ENCODE measurements around the gene CRLF2.
"Not testable (repeated sequence)": the region's sequence is repeated elsewhere in the genome, so short reads cannot be mapped to it uniquely, and the experiment has no call there.

CRLF2 gene

GRCh38 chrX:1215123-1215823 is 2.8 kb upstream of the CRLF2 start:
- no peak for DNase-seq (ENCODE audit: low spot score)

- DNase-seq (ENCODE audit: low spot score) = no peak
These were observed 1.5 kb upstream of the CRLF2 start for GRCh38 chrX:1213971-1214370.

DNA sequence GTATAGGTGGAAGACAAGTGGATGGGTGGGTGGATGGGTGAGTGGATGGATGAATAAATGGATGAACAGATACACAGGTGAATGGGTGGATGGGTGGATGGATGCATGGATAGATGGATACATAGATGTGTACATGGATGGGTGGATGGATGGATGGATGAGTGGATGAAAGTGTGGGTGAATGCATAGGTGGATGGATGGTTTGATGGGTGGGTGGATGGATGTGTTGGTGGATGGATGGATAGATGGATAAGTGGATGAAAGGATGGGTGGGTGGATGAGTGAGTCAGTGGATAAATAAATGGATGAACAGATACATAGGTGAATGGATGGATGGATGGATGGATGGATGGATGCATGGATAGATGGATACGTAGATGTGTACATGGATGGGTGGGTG is 1.6 kb downstream of the CRLF2 start:
- DNase-seq (ENCODE audit: low spot score) = no peak

- DNase-seq (ENCODE audit: low spot score) = no peak
These were observed 4.9 kb downstream of the CRLF2 start for GRCh38 chrX:1207496-1208025.

DNA sequence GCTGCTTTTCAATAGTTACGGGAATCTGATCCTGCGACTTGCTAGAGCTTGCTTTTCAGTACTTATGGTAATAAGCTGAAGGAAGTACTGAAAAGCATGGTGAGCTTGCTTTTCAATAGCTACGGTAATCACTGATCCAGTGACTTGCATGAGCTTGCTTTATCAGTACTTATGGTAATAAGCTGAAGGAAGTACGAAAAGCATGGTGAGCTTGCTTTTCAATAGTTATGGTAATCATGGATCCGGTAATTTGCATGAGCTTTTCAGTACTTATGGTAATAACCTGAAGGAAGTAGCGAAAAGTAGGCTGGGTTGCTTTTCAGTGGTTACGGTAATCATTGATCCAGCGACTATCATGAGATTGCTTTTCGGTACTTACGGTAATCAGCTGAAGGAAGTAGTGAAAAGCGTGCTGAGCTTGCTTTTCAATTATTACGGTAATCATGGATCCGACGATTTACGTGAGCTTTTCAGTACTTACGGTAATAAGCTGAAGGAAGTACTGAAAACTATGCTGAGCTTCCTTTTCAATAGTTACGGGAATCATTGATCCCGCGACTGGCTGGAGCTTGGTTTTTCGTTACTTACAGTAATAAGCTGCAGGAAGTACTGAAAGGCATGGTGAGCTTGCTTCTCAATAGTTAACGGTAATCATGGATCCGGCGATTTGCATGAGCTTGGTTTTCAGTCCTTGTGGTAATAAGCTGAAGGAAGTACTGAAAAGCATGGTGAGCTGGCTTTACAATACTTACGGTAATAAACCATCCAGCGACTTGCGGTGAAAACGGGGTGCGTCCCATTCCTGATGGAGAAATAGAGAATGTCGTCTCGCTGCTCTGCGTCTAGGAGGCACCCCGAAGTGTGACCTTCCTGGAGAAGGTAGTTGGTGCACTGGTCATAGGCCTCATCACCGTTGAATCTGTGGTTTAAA is 6.5 kb downstream of the CRLF2 start:
- peak; percentile 14 for DNase-seq (ENCODE audit: low spot score)

GRCh38 chrX:1202251-1202650 is 10.2 kb downstream of the CRLF2 start:
- no peak for DNase-seq (ENCODE audit: low spot score)

GRCh38 chrX:1196436-1196835 is 16.0 kb downstream of the CRLF2 start:
- no peak for DNase-seq (ENCODE audit: low spot score)

GRCh38 chrX:1192196-1192595 is 20.3 kb downstream of the CRLF2 start:
- DNase-seq (ENCODE audit: low spot score) = not testable (repeated sequence)

DNA sequence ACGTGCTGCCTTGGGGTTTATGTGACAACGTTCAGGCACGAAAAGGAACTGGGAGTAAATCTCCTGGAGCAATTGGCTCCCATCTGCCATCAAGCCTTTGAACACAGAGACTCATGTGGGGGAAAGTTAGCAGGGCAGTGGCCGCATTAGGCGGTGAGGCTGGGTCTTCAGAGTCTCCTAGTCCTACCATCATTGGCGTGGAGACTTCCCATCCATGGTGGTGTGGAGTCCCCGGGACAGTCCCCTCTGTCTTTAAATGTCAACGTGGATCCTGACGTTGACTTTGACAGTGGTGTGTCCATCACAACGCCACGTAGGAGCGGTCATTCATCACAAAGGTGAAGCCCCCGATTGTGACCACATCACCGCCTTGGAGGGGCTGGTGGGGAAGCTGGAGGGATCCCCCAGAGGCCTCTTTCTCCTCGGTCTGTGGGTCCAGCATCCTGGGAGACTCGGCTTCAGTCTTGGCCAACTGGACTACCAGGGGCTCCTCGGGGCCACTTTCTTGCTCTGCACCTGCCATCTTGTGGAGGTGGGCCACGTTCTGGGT is 21.8 kb downstream of the CRLF2 start:
- no peak for DNase-seq (ENCODE audit: low spot score)

GRCh38 chrX:1185561-1185960 is 26.9 kb downstream of the CRLF2 start:
- DNase-seq (ENCODE audit: low spot score) = no peak

- no peak for DNase-seq (ENCODE audit: low spot score)
These were observed 30.2 kb downstream of the CRLF2 start for GRCh38 chrX:1182211-1182610.

DNA sequence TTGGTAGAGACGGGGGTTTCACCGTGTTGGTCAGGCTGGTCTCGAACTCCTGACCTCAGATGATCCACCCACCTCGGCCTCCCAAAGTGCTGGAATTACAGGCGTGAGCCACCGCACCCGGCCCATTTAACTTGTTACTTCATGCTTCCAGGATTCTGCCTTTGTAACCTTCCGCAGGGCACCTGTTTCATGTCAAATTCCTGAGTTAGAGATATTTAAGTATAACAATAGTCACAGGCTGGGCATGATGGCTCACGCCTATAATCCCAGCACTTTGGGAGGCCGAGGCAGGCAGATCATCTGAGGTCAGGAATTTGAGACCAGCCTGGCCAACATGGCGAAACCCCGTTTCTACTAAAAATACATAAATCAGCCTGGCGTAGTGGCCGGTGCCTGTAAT is 30.8 kb downstream of the CRLF2 start:
- not testable (repeated sequence) for DNase-seq (ENCODE audit: low spot score)

- no peak for DNase-seq (ENCODE audit: low spot score)
These were observed 31.3 kb downstream of the CRLF2 start for GRCh38 chrX:1181170-1181569.

GRCh38 chrX:1178580-1179057 is 33.8 kb downstream of the CRLF2 start:
- no peak for DNase-seq (ENCODE audit: low spot score)

- DNase-seq (ENCODE audit: low spot score) = not testable (repeated sequence)
These were observed 35.7 kb downstream of the CRLF2 start for GRCh38 chrX:1176531-1177320.

DNA sequence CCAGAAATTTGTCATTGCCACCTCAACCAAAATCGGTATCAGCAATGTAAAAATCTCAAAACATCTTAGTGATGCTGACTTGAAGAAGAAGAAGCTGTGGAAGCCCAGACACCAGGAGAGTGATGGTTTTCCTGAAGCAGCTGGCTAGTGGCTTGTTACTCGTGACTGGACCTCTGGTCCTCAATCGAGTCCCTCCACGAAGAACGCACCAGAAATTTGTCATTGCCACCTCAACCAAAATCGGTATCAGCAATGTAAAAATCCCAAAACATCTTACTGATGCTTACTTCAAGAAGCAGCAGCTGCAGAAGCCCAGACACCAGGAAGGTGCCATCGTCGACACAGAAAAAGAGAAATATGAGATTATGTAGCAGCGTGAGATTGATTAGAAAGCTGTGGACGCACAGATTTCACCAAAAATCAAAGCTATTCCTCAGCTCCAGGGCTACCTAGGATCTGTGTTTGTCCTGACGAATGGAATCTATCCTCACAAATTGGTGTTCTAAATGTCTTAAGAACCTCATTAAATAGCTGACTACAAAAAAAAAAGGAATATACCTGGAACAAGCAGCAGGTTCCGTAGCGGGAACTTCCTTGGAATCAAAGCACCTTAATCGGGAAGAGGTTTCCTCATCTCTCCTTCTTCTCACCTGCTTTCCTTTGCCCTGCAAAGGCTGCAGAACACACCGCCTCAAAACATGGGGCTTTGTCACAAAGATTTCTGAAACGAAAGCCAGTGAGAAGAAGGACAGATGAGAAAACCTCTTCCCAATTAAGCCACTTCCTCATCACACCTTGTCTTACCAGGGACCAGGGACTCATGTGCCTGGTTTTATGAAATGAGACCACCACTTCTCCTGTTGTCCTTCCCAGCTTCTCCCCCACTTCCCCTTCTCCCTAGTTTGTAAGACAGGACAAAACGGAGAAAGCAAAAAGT is 37.6 kb downstream of the CRLF2 start:
- peak; percentile 4 for DNase-seq (ENCODE audit: low spot score)

DNA sequence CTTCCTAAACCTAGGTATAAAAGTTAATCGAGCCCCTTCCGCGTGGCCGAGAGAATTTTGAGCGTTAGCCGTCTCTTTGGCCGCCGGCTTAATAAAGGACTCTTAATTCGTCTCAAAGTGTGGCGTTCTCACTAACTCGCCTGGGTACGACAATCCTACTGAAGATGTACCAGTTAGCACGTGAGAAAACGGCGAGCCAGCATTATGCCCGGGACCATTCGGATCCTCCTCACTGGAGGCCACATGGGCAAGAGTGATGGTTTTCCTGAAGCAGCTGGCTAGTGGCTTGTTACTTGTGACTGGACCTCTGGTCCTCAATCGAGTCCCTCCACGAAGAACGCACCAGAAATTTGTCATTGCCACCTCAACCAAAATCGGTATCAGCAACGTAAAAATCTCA is 39.0 kb downstream of the CRLF2 start:
- not testable (repeated sequence) for DNase-seq (ENCODE audit: low spot score)

- DNase-seq (ENCODE audit: low spot score) = no peak
These were observed 40.0 kb downstream of the CRLF2 start for GRCh38 chrX:1172496-1172895.

DNA sequence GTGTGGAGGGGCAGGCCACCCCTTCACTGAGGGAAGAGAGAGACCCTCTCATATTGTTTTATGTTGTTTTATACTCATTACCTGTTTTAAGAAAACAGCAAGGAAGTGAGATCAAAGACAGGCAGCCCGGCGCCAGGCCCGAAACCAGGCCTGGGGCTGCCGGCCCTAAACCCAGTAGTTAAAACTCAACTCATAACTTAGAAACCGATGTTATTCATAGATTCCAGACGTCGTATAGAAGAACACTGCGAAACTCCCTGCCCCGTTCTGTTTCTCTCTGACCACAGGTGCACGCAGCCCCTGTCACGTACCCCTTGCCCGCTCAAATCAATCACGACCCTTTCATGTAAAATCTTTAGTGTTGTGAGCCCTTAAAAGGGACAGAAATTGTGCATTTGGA is 40.5 kb downstream of the CRLF2 start:
- not testable (repeated sequence) for DNase-seq (ENCODE audit: low spot score)

GRCh38 chrX:1170243-1170642 is 42.2 kb downstream of the CRLF2 start:
- DNase-seq (ENCODE audit: low spot score) = no peak
